ENCODE results near the gene VRTN. TPM values are rescaled to one million over a fixed set of nuclear protein-coding genes. Genes with fewer than 3 reads are reported as not detected.

Gene VRTN
- total RNA-seq, 1 experiment from 2014 or later = 104 TPM

DNA sequence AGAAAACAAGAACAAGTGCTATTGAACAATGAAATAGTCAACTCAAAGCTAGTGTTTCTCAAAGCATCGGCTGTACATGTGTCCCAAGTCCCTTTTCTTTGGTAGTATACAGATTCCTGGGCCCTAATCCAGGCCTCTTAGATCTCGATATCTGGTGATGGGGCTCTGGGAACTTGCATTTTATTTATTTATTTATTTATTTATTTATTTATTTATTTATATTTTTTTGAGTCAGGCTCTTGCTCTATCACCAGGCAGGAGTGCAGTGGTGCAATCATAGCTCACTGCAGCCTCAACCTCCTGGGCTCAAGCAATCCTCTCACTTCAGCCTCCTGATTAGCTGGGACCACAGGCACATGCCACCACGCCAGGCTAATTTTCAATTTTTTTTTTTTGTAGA is 60.6 kb downstream of the VRTN start:
- Histone ChIP-seq H3K4me2 (ENCODE audit: insufficient read depth, insufficient read length, low read length) (no peak overlapping the region), H3K18ac (ENCODE audit: insufficient read length, low read depth, low read length) (no peak overlapping the region), H4K8ac (replicated peaks; ENCODE audit: insufficient read length, low read depth, low read length) (no peak overlapping the region), H3K9me3 (ENCODE audit: control insufficient read depth, low read depth, low read length) (no peaks in the 10 kb centered on the region), H3T11ph (ENCODE audit: low read length) (no peak overlapping the region), H4K5ac (ENCODE audit: insufficient read length, low read depth, low read length) (no peak overlapping the region), H3K4ac (ENCODE audit: low read depth, low read length) (no peak overlapping the region), H2AFZ (ENCODE audit: low read length) (no peak overlapping the region), H3K79me1 (ENCODE audit: insufficient read depth, low read depth, low read length, poor library complexity, severe bottlenecking) (no peaks in the 10 kb centered on the region), H2BK20ac (ENCODE audit: low read depth, low read length, poor library complexity, severe bottlenecking) (no peak overlapping the region), H2BK15ac (ENCODE audit: low read depth, low read length) (no peak overlapping the region), H3K79me2 (ENCODE audit: insufficient read depth, low read length) (no peaks in the 10 kb centered on the region), H3K14ac (ENCODE audit: insufficient read depth, low read length) (no peak overlapping the region), H2BK120ac (ENCODE audit: low read depth, low read length, poor library complexity, severe bottlenecking) (no peak overlapping the region), H4K20me1 (ENCODE audit: control insufficient read depth, insufficient read depth, insufficient read length) (no peaks in the 10 kb centered on the region), H3K23me2 (ENCODE audit: insufficient read length, low read depth, low read length, poor library complexity, severe bottlenecking) (no peaks in the 10 kb centered on the region), H3K27ac (ENCODE audit: insufficient read length, low read depth, low read length) (no peak overlapping the region), H3K4me1 (ENCODE audit: insufficient read depth, low read length) (peaks cover 2% of the 10 kb centered on the region; the same call in 1 of the 2 replicates), H2BK12ac (ENCODE audit: insufficient read length, low read depth, low read length) (no peak overlapping the region), H3K27me3 (ENCODE audit: insufficient read depth, low read length) (no peaks in the 10 kb centered on the region), H2AK5ac (ENCODE audit: insufficient read length, low read length) (no peak overlapping the region), H4K91ac (ENCODE audit: insufficient read length, low read depth, low read length) (no peak overlapping the region), H3K9ac (ENCODE audit: extremely low read depth, insufficient read length, low read length) (no peak overlapping the region), H3K23ac (ENCODE audit: insufficient read length, low read depth, low read length) (no peak overlapping the region), H3K56ac (ENCODE audit: insufficient read length, low read depth, low read length) (no peak overlapping the region), H2BK5ac (ENCODE audit: insufficient read length, low read length) (no peak overlapping the region)
- DNase-seq = no peak
- Mint-ChIP-seq H3K36me3 (ENCODE audit: insufficient read depth in 1 of 3, low read depth in 3 of 3) (no peaks in the 10 kb centered on the region; a peak in 1 of 7 replicates), H3K9me3 (no peaks in the 10 kb centered on the region; a peak in 1 of 5 replicates), H3K27me3 (ENCODE audit: low read depth) (peaks cover 2% of the 10 kb centered on the region), H3K4me3 (no peak overlapping the region), H3K4me1 (peaks cover 14% of the 10 kb centered on the region in 2 experiments), H3K27ac (no peak overlapping the region)
- WGBS (ENCODE audit: extremely low coverage, insufficient read length, low lambda C conversion rate) = no CpG with 5 or more reads among the region's 3 CpGs
- TF ChIP-seq, protein P1, sequence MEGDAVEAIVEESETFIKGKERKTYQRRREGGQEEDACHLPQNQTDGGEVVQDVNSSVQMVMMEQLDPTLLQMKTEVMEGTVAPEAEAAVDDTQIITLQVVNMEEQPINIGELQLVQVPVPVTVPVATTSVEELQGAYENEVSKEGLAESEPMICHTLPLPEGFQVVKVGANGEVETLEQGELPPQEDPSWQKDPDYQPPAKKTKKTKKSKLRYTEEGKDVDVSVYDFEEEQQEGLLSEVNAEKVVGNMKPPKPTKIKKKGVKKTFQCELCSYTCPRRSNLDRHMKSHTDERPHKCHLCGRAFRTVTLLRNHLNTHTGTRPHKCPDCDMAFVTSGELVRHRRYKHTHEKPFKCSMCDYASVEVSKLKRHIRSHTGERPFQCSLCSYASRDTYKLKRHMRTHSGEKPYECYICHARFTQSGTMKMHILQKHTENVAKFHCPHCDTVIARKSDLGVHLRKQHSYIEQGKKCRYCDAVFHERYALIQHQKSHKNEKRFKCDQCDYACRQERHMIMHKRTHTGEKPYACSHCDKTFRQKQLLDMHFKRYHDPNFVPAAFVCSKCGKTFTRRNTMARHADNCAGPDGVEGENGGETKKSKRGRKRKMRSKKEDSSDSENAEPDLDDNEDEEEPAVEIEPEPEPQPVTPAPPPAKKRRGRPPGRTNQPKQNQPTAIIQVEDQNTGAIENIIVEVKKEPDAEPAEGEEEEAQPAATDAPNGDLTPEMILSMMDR (conservative IDR thresholded peaks at IDR 0.05) = no peak
